Measurements from ENCODE around the gene PAIP1. TPM values are rescaled to one million over a fixed set of nuclear protein-coding genes. Genes with fewer than 3 reads are reported as not detected.

PAIP1 gene
- total RNA-seq, 1 donor from 2014 or later: 101 TPM

- Histone ChIP-seq H3K27ac (ENCODE audit: low read depth, low read length) (no peak overlapping the region), H3K36me3 (ENCODE audit: insufficient read depth, low read length) (no peaks in the 10 kb centered on the region), H3K79me2 (ENCODE audit: insufficient read depth, low read length) (peaks cover 27% of the 10 kb centered on the region), H3K9ac (ENCODE audit: low read length) (no peak overlapping the region), H2AFZ (ENCODE audit: low read depth, low read length) (no peak overlapping the region), H3K9me3 (ENCODE audit: insufficient read depth, low read depth, low read length) (no peaks in the 10 kb centered on the region), H3K27me3 (ENCODE audit: insufficient read depth, low read length) (no peaks in the 10 kb centered on the region), H4K20me1 (ENCODE audit: insufficient read depth, low read length) (no peaks in the 10 kb centered on the region), H3K4me1 (ENCODE audit: insufficient read depth, low read length) (peaks cover 5% of the 10 kb centered on the region), H3K4me3 (ENCODE audit: insufficient read depth, low read depth, low read length) (no peak overlapping the region), H3K4me2 (ENCODE audit: low read length) (no peak overlapping the region)
- Mint-ChIP-seq H3K4me1 (ENCODE audit: low read depth, unreplicated experiment) (peaks cover 8% of the 10 kb centered on the region), H3K27ac (ENCODE audit: unreplicated experiment) (peak overlapping the region; percentile 60), H3K36me3 (ENCODE audit: low read depth, unreplicated experiment) (no peaks in the 10 kb centered on the region), H3K27me3 (ENCODE audit: low read depth, unreplicated experiment) (no peaks in the 10 kb centered on the region), H3K4me3 (ENCODE audit: unreplicated experiment) (peak overlapping the region; percentile 1), H3K9me3 (ENCODE audit: unreplicated experiment) (no peaks in the 10 kb centered on the region)
- no peak for DNase-seq (ENCODE audit: low read depth)
- TF ChIP-seq EZH2 (IDR thresholded peaks at IDR 0.05; ENCODE audit: insufficient read depth, low read length): no peak
- TF ChIP-seq, protein P1, sequence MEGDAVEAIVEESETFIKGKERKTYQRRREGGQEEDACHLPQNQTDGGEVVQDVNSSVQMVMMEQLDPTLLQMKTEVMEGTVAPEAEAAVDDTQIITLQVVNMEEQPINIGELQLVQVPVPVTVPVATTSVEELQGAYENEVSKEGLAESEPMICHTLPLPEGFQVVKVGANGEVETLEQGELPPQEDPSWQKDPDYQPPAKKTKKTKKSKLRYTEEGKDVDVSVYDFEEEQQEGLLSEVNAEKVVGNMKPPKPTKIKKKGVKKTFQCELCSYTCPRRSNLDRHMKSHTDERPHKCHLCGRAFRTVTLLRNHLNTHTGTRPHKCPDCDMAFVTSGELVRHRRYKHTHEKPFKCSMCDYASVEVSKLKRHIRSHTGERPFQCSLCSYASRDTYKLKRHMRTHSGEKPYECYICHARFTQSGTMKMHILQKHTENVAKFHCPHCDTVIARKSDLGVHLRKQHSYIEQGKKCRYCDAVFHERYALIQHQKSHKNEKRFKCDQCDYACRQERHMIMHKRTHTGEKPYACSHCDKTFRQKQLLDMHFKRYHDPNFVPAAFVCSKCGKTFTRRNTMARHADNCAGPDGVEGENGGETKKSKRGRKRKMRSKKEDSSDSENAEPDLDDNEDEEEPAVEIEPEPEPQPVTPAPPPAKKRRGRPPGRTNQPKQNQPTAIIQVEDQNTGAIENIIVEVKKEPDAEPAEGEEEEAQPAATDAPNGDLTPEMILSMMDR (IDR thresholded peaks at IDR 0.05; ENCODE audit: insufficient read depth, low read depth, low read length): no peak
- FAIRE-seq: no peak
Observed at GRCh38 chr5:43485406-43485805, 71.5 kb downstream of the PAIP1 start.

GRCh38 chr5:43484106-43484849 lies 72.6 kb downstream of the PAIP1 start:
- Mint-ChIP-seq H3K27me3 (ENCODE audit: low read depth, unreplicated experiment) (no peaks in the 10 kb centered on the region), H3K4me3 (ENCODE audit: unreplicated experiment) (peak overlapping the region; percentile 98), H3K4me1 (ENCODE audit: low read depth, unreplicated experiment) (peaks cover 10% of the 10 kb centered on the region), H3K36me3 (ENCODE audit: low read depth, unreplicated experiment) (no peaks in the 10 kb centered on the region), H3K9me3 (ENCODE audit: unreplicated experiment) (no peaks in the 10 kb centered on the region), H3K27ac (ENCODE audit: unreplicated experiment) (peak overlapping the region; percentile 100)
- Histone ChIP-seq H3K4me2 (ENCODE audit: low read length) (peak overlapping the region; percentile 83), H3K27ac (ENCODE audit: low read depth, low read length) (peak overlapping the region; percentile 97), H3K4me3 (ENCODE audit: insufficient read depth, low read depth, low read length) (peak overlapping the region; percentile 90), H2AFZ (ENCODE audit: low read depth, low read length) (peak overlapping the region; percentile 97), H3K27me3 (ENCODE audit: insufficient read depth, low read length) (no peaks in the 10 kb centered on the region), H3K9me3 (ENCODE audit: insufficient read depth, low read depth, low read length) (no peaks in the 10 kb centered on the region), H3K79me2 (ENCODE audit: insufficient read depth, low read length) (peaks cover 33% of the 10 kb centered on the region), H4K20me1 (ENCODE audit: insufficient read depth, low read length) (no peaks in the 10 kb centered on the region), H3K4me1 (ENCODE audit: insufficient read depth, low read length) (peaks cover 5% of the 10 kb centered on the region), H3K9ac (ENCODE audit: low read length) (peak overlapping the region; percentile 97), H3K36me3 (ENCODE audit: insufficient read depth, low read length) (no peaks in the 10 kb centered on the region)
- TF ChIP-seq, protein P1 (IDR thresholded peaks at IDR 0.05; ENCODE audit: insufficient read depth, low read depth, low read length): peak; percentile 64
- no peak for TF ChIP-seq EZH2 (IDR thresholded peaks at IDR 0.05; ENCODE audit: insufficient read depth, low read length)
- peak; percentile 69 for DNase-seq (ENCODE audit: low read depth)
- FAIRE-seq: no peak

Data from astrocyte (in vitro differentiated cells and primary cell).